ENCODE data around the gene KCNG2. TPM values are rescaled to one million over a fixed set of nuclear protein-coding genes. Genes with fewer than 3 reads are reported as not detected.

KCNG2 gene
- total RNA-seq, 1 donor: under 0.01 TPM

DNA sequence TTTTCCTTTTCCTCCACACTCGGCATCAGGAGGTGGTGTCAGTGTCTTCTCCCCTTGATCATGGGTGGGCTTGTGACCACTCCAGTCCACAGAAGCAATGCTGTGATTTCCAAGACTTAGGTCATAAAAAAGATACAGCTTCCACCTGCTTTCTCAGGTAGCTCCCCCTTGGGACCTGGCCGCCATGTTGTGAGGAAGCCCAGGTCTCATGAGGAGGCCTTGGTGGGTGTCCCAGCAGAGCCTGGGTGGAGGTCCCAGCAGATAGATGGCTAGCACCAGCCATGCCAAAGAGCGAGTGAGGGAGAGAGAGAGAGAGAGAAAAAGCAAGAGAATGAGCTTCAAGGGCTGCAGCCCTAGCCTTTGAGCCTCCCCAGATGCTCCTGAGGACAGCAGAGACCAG lies 137.8 kb downstream of the KCNG2 start:
- no peak for DNase-seq (ENCODE audit: low read depth)
- TF ChIP-seq CTCF (IDR thresholded peaks at IDR 0.05; ENCODE audit: insufficient read depth, low read depth, low read length): no peak
- no peak overlapping the region for H3K4me3 ChIP-seq (ENCODE audit: low read depth, low read length)

- no peak for DNase-seq (ENCODE audit: low read depth)
- TF ChIP-seq CTCF (IDR thresholded peaks at IDR 0.05; ENCODE audit: insufficient read depth, low read depth, low read length): no peak
- H3K4me3 ChIP-seq (ENCODE audit: low read depth, low read length): no peak overlapping the region
Measured at GRCh38 chr18:79935925-79936324, 138.2 kb downstream of the KCNG2 start.

DNA sequence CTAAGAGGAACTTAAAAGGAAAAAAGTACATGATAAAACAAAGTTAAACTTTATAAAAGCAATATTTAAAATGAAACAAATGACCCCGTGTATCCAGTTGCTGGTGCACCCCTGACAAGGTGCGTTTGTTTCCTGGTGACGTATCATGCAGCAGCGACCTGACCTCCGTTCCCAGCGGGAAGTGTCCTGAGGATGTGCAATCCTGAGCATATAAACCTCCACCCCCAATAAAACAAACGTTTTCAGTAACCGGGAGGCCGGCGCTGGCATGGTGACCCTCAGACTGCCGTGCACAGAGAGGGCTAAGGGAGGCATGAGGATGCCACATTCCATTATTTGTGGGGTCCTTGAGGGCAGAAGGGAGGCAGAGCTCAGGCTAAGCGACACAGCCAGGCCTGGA lies 138.9 kb downstream of the KCNG2 start:
- no peak overlapping the region for H3K4me3 ChIP-seq (ENCODE audit: low read depth, low read length)
- no peak for DNase-seq (ENCODE audit: low read depth)
- no peak for TF ChIP-seq CTCF (IDR thresholded peaks at IDR 0.05; ENCODE audit: insufficient read depth, low read depth, low read length)

DNA sequence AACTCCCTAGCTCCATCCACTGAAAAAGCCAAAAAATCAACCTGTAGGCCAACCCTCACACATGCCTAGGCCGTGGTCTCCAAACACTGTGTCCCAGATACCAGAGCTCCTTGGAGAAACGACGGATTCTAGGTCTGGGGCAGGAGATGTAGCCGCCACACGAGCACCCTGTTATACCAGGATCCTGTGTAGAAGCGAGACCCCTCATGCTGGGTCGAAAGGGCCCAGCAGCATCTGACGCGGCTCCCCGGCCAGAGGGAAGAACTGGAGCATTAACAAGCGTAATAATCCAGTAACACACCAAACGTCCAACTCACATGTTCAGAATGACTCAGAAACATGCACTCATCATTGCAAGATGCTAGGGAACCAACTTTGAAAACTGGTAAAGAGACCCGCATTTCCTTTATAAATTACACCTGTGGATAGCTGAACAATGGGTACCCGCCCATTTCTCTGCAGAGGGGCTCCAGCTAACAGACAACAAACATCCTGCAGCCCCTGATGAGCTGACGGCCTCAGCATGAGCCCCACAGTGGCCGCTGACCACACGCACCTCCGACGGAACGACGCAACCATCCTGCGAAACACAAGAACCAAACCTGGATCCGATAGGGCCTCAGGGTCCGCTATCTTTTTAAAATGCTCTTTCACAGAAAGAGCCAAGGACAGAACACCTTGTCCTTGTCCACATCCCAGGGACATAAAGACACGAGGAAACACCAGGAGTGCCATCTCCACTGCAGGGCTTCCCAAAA lies 139.5 kb downstream of the KCNG2 start:
- no peak for DNase-seq (ENCODE audit: low read depth)
- no peak for TF ChIP-seq CTCF (IDR thresholded peaks at IDR 0.05; ENCODE audit: insufficient read depth, low read depth, low read length)
- H3K4me3 ChIP-seq (ENCODE audit: low read depth, low read length): no peak overlapping the region

GRCh38 chr18:79938196-79938595 lies 140.5 kb downstream of the KCNG2 start:
- DNase-seq (ENCODE audit: low read depth): no peak
- TF ChIP-seq CTCF (IDR thresholded peaks at IDR 0.05; ENCODE audit: insufficient read depth, low read depth, low read length): no peak
- no peak overlapping the region for H3K4me3 ChIP-seq (ENCODE audit: low read depth, low read length)

DNA sequence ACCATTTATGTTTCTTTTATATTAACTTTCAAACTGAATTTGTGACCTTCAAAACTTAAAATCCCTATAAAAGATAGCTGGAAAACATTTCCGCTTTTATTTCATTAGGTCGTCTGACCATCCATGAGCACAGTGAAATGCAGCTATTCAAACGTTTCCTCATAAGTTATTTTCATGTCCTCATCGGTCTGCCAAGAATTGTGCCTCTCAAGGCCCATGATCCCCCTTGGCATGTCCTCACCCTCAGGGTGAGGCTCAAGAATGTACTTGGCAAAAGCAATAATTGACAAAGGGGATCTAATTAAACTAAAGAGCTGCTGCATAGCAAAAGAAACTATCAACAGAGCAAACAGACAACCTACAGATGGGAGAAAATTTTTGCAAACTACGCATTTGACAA lies 141.4 kb downstream of the KCNG2 start:
- DNase-seq (ENCODE audit: low read depth): no peak
- TF ChIP-seq CTCF (IDR thresholded peaks at IDR 0.05; ENCODE audit: insufficient read depth, low read depth, low read length): no peak
- no peak overlapping the region for H3K4me3 ChIP-seq (ENCODE audit: low read depth, low read length)

Data from fibroblast of villous mesenchyme (primary cell).